Tibial artery (tissue), 4 donors: ENCODE data around the gene NCAPD2.
"Not testable (repeated sequence)": the region's sequence is repeated elsewhere in the genome, so short reads cannot be mapped to it uniquely, and the experiment has no call there.

Experiments used
- DNase-seq, 2 donors: peaks; one replicate each; pipeline ENCODE4 v3.0.0-alpha.2; 2019
- H3K27ac ChIP-seq, 2 donors: fragments of 200-600 bp; sonication (generic) in 1 of 2; 1 replicate in 1 of 2; 2 replicates in 1 of 2; pipeline ENCODE4 v1.5.1; 2018 to 2019; ENCODE audit warnings: mild to moderate bottlenecking in 1 of 2
- H3K27me3 ChIP-seq, 2 donors: fragments of 200-600 bp; sonication (generic) in 1 of 2; one replicate each; pipeline versions ENCODE4 v1.5.1 to v1.6.0; 2016 to 2019
- H3K36me3 ChIP-seq, 3 donors: fragments of 200-600 bp; sonication (generic) in 2 of 3; one replicate each; pipeline ENCODE4 v1.5.1; 2016 to 2019; ENCODE audit warnings: mild to moderate bottlenecking in 2 of 3
- H3K4me1 ChIP-seq, 4 donors: fragments of 200-600 bp; sonication (generic) in 2 of 4; 1 replicate in 3 of 4; 2 replicates in 1 of 4; pipeline ENCODE4 v1.5.1; 2016 to 2019
- H3K4me3 ChIP-seq, 2 donors: fragments of 200-600 bp; sonication (generic) in 1 of 2; 1 replicate in 1 of 2; 2 replicates in 1 of 2; pipeline ENCODE4 v1.5.1; 2018 to 2019; ENCODE audit warnings: mild to moderate bottlenecking in 2 of 2
- H3K9me3 ChIP-seq, 3 donors: fragments of 200-600 bp; sonication (generic) in 1 of 3; one replicate each; pipeline ENCODE4 v1.5.1; 2016 to 2019
- CTCF ChIP-seq, 2 experiments: fragments of 200-600 bp in 1 of 2; fragments of 450-650 bp in 1 of 2; IDR thresholded peaks; one replicate each; pipeline ENCODE4 v1.5.1; 2017 to 2019; ENCODE audit warnings: antibody characterized with exemption in 2 of 2, mild to moderate bottlenecking in 1 of 2, moderate library complexity in 1 of 2
- intact Hi-C: fragments of 100-400 bp; cut with DNase I; formaldehyde crosslinking; loops from one replicate; pipeline ENCODE4 v1.15.0; 2023; ENCODE audit warnings: low total_unique reads

The NCAPD2 gene

GRCh38 chr12:6463216-6463615 lies 30.7 kb upstream of the NCAPD2 start:
- Histone ChIP-seq H3K4me1 (peaks cover 0 to 9% (median 4%) of the 10 kb centered on the region in 4 donors), H3K4me3 (no peak overlapping the region), H3K9me3 (no peaks in the 10 kb centered on the region), H3K36me3 (peaks cover 54 to 76% (median 71%) of the 10 kb centered on the region in 3 donors), H3K27me3 (no peaks in the 10 kb centered on the region), H3K27ac (no peak overlapping the region)
- TF ChIP-seq CTCF (IDR thresholded peaks at IDR 0.05): no peak
- intact Hi-C loops: no loop called here
- no peak for DNase-seq

GRCh38 chr12:6463858-6464257 lies 30.0 kb upstream of the NCAPD2 start:
- Histone ChIP-seq H3K36me3 (peaks cover 48 to 70% (median 64%) of the 10 kb centered on the region in 3 donors), H3K27ac (no peak overlapping the region), H3K9me3 (no peaks in the 10 kb centered on the region), H3K4me3 (no peak overlapping the region), H3K27me3 (no peaks in the 10 kb centered on the region), H3K4me1 (peaks cover 0 to 15% (median 10%) of the 10 kb centered on the region in 4 donors)
- TF ChIP-seq CTCF (IDR thresholded peaks at IDR 0.05): no peak
- intact Hi-C loops: loop anchor here (2.0 kb wide), 1 partner anchor 41 kb away; no protein-coding TSS in a partner anchor
- DNase-seq: no peak

- intact Hi-C loops: loop anchor here (2.0 kb wide), 1 partner anchor 42 kb away; no protein-coding TSS in a partner anchor
- DNase-seq: no peak
- Histone ChIP-seq H3K4me1 (peaks cover 0 to 21% (median 17%) of the 10 kb centered on the region in 4 donors), H3K9me3 (no peaks in the 10 kb centered on the region), H3K27me3 (no peaks in the 10 kb centered on the region), H3K36me3 (peaks cover 41 to 63% (median 58%) of the 10 kb centered on the region in 3 donors), H3K4me3 (no peak overlapping the region), H3K27ac (no peak overlapping the region)
- TF ChIP-seq CTCF (IDR thresholded peaks at IDR 0.05): no peak
Observed at GRCh38 chr12:6464531-6464930, 29.4 kb upstream of the NCAPD2 start.

- Histone ChIP-seq H3K4me1 (peaks cover 0 to 25% (median 18%) of the 10 kb centered on the region in 4 donors), H3K9me3 (no peaks in the 10 kb centered on the region), H3K36me3 (peaks cover 39 to 52% (median 47%) of the 10 kb centered on the region in 3 donors), H3K4me3 (no peak overlapping the region), H3K27me3 (no peaks in the 10 kb centered on the region), H3K27ac (peak overlapping the region in 1 of 2 donors; percentile 30)
- intact Hi-C loops: loop anchor here (2.0 to 5.0 kb wide), 2 partner anchors 43 to 128 kb away; no protein-coding TSS in a partner anchor
- TF ChIP-seq CTCF (IDR thresholded peaks at IDR 0.05): peak; percentile 86 to 93
- peak in 1 of 2 donors; percentile 64 for DNase-seq
Observed at GRCh38 chr12:6465467-6466183, 28.3 kb upstream of the NCAPD2 start.

- H3K4me3 ChIP-seq: no peak overlapping the region
- H3K27ac ChIP-seq: peak overlapping the region in 1 of 2 donors; percentile 30
- H3K36me3 ChIP-seq: peaks cover 33 to 47% (median 42%) of the 10 kb centered on the region in 3 donors
- H3K9me3 ChIP-seq: no peaks in the 10 kb centered on the region
- no peak for TF ChIP-seq CTCF (IDR thresholded peaks at IDR 0.05)
- H3K27me3 ChIP-seq: no peaks in the 10 kb centered on the region
- intact Hi-C loops: loop anchor here (5.0 kb wide), 1 partner anchor 129 kb away; no protein-coding TSS in a partner anchor
- peaks cover 0 to 27% (median 18%) of the 10 kb centered on the region in 4 donors for H3K4me1 ChIP-seq
- DNase-seq: no peak
Observed at GRCh38 chr12:6466184-6466573, 27.7 kb upstream of the NCAPD2 start.

GRCh38 chr12:6466751-6467150 lies 27.2 kb upstream of the NCAPD2 start:
- not testable (repeated sequence) for DNase-seq, H3K9me3 ChIP-seq, H3K4me3 ChIP-seq, H3K27ac ChIP-seq, H3K27me3 ChIP-seq
- Histone ChIP-seq H3K4me1 (peaks cover 0 to 31% (median 20%) of the 10 kb centered on the region in 4 donors), H3K36me3 (peaks cover 29 to 41% (median 36%) of the 10 kb centered on the region in 3 donors)
- intact Hi-C loops: loop anchor here (5.0 kb wide), 1 partner anchor 129 kb away; no protein-coding TSS in a partner anchor

- H3K27ac ChIP-seq, H3K9me3 ChIP-seq, H3K27me3 ChIP-seq, DNase-seq, H3K4me3 ChIP-seq: not testable (repeated sequence)
- Histone ChIP-seq H3K36me3 (peaks cover 24 to 31% (median 26%) of the 10 kb centered on the region in 3 donors), H3K4me1 (peaks cover 0 to 31% (median 20%) of the 10 kb centered on the region in 4 donors)
- intact Hi-C loops: loop anchor here (5.0 kb wide), 1 partner anchor 130 kb away; no protein-coding TSS in a partner anchor
Observed at GRCh38 chr12:6467571-6468282, 26.2 kb upstream of the NCAPD2 start.
